Measurements from ENCODE around the gene KPNA6.

The KPNA6 gene

DNA sequence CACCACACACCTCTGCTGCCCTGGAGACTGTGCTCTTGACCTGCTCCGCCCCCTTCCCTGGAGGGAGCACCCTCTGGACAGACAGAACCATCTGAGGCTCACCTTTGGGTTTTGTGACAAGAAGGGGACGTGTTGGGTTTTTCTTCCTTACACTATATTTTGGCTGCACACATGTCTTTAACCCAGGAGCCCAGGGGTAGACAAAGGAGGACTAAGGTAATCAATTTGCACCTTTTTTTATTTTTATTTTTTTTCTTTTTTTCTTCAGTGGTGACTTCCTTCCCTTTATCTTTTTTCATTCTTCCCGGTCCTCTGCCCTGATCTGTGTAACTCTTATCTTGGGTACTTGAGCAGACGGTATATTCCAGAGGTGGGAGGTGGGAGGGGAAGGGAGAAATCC is 63.1 kb downstream of the KPNA6 start:
- no peak overlapping the region for H3K27ac ChIP-seq
- no peak overlapping the region for H3K4me2 ChIP-seq
- H3K9ac ChIP-seq: no peak overlapping the region
- no peaks in the 10 kb centered on the region for H3K27me3 ChIP-seq
- H4K20me1 ChIP-seq: no peaks in the 10 kb centered on the region
- no peaks in the 10 kb centered on the region for H3K9me3 ChIP-seq
- peaks cover 16% of the 10 kb centered on the region for H3K4me1 ChIP-seq
- no peak overlapping the region for H3K4me3 ChIP-seq
- H3K36me3 ChIP-seq: peaks cover 94% of the 10 kb centered on the region
- TF ChIP-seq Cebpa-rat (IDR thresholded peaks at IDR 0.05): no peak

DNA sequence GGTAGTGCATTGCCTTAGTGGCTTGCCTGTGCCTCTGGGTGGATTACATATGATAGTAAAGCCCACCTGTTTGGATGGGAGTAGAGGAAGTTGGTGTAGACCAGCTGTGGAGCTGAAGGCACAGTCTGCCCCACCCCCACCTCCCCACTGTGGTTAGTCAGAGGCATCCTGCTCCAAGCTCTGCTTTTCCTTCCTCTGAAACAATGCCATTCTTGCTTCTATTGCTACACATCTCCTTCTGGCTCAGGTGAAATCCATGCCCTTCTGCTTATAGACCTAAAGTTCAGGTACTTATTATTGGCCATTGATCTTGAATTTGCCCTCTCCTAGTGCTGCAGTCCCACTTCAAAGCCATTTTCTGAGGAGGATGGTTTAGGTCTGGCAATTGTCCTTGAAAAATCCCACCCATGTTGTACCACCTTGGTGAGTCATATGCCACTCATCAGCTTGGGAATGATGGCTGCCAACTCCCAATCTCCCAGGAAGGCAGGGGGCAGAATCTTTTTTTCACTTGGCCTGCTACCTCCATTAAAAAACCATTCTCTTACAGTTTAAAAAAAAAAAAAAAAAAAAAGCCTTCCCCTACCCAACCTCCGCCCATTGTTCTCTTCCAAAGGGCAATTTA is 64.9 kb downstream of the KPNA6 start:
- Histone ChIP-seq H3K9me3 (no peaks in the 10 kb centered on the region), H3K27me3 (no peaks in the 10 kb centered on the region), H3K4me1 (peaks cover 16% of the 10 kb centered on the region), H3K4me2 (peak overlapping the region; percentile 47), H3K27ac (no peak overlapping the region), H3K36me3 (peaks cover 77% of the 10 kb centered on the region), H4K20me1 (no peaks in the 10 kb centered on the region), H3K9ac (no peak overlapping the region), H3K4me3 (no peak overlapping the region)
- TF ChIP-seq Cebpa-rat (IDR thresholded peaks at IDR 0.05): no peak

DNA sequence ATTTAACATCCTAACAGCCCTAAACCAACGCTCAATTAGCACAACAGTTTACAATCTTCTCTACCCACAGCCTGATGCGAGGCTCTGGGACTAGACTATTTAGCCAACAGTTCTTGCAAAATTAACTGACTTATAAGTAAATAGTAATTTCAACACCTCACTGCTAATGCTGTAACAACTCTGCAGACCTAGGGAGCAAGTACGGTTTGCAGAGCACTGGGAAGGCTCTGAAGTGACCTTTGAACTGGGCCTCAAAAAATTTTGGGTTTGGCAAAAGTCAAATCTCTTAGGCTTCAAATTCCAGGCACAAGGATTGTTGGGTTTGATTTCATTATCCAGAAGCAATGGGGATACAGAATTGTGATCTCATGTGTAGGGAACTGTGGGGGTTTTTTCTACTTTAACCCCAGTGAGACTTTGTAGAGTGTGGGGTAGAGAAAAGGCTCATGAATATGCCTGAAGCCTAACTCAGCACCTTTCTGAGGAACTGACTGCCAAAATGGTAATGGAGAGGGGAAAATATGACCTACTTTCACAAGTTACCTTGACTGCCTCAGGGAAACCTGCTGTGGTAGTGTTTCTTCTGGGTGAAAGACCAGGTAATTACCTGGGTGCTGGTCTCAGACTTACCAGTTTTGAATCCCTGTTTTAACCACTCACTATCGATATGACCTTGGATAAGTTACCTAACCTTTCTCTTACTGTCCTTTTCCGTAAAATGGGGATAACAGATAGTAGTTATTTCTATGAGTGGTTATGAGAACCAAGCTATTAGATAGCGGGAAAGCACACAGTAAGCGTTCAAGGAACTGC is 70.7 kb downstream of the KPNA6 start:
- Histone ChIP-seq H3K4me1 (peaks cover 37% of the 10 kb centered on the region), H3K9ac (peak overlapping the region; percentile 96; the same call in 1 of the 2 replicates), H3K36me3 (peaks cover 45% of the 10 kb centered on the region), H3K27ac (peak overlapping the region; percentile 90; the same call in 1 of the 2 replicates), H3K4me3 (peak overlapping the region; percentile 82; the same call in 1 of the 2 replicates), H3K4me2 (peak overlapping the region; percentile 95), H4K20me1 (peaks cover 36% of the 10 kb centered on the region), H3K27me3 (no peaks in the 10 kb centered on the region), H3K9me3 (no peaks in the 10 kb centered on the region)
- TF ChIP-seq Cebpa-rat (IDR thresholded peaks at IDR 0.05): no peak

DNA sequence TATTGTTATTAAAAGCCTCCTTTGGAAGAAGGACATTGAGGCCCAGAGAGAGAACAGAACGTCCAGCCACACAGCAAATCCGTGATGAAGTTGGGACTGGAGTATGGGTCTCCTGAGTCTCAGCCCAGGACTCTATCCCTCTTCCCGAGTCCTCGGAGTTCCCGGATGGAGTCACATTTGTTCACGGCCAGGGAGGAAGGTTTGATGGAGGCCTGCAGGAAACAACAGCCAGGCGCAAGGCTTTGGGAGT is 71.3 kb downstream of the KPNA6 start:
- H3K27me3 ChIP-seq: no peaks in the 10 kb centered on the region
- H3K4me1 ChIP-seq: peaks cover 42% of the 10 kb centered on the region
- no peaks in the 10 kb centered on the region for H3K9me3 ChIP-seq
- peaks cover 41% of the 10 kb centered on the region for H4K20me1 ChIP-seq
- peak overlapping the region; percentile 96 for H3K9ac ChIP-seq
- peak overlapping the region; percentile 90 for H3K27ac ChIP-seq
- peak overlapping the region; percentile 82 for H3K4me3 ChIP-seq
- H3K36me3 ChIP-seq: peaks cover 45% of the 10 kb centered on the region
- TF ChIP-seq Cebpa-rat (IDR thresholded peaks at IDR 0.05): no peak
- H3K4me2 ChIP-seq: peak overlapping the region; percentile 95

DNA sequence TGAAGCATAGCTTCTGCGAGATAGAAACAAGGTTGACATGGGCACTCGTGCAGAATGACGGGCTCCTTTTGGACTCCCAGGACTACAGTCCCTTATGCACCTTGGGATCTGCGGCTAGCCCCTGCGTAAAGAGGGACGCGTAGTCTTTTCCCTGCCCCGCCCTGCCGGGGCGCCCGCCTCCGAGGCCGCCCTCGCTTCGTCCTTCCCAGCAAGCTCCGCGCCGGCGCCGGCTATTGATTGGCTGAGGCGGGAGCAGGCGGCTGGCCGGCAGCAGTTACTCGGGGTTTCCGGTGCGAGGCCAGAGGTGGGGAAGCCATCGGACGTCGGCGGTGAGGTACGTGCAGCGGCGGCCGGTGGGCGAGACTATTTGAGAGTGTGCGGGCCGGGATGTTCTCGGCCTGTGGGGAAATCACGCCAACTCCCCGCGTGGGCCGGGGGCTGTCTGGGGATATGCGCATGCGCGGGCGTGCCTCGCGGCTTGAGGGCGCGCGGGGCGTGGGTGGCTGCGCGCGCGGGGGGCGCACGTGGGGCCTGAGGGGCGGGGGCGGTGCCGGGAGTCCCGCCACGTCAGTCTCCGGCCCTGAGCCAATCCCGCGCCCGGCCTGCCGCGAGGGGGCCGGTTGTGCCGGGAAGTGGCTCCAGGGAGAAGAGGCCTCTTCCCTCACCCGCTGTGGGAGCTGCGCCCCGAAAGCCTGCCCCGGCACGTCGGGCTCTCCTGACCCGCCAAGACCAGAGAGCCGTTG is 71.8 kb downstream of the KPNA6 start, which contains the start of gene TXLNA:
TXLNA (plus strand) TSS at position 233 of the 743 bp plus-strand sequence. CDS start 671 bp downstream, outside the sequence.
- Histone ChIP-seq H3K9ac (peak within 1 kb of the TSS; percentile 96), H3K36me3 (peaks cover 45% of the 10 kb centered on the region), H3K4me3 (peak within 1 kb of the TSS; percentile 82), H4K20me1 (peaks cover 46% of the 10 kb centered on the region), H3K4me1 (peaks cover 47% of the 10 kb centered on the region), H3K27me3 (no peaks in the 10 kb centered on the region), H3K9me3 (no peaks in the 10 kb centered on the region), H3K4me2 (peak within 1 kb of the TSS; percentile 95), H3K27ac (peak within 1 kb of the TSS; percentile 90)
- no peak for TF ChIP-seq Cebpa-rat (IDR thresholded peaks at IDR 0.05)

DNA sequence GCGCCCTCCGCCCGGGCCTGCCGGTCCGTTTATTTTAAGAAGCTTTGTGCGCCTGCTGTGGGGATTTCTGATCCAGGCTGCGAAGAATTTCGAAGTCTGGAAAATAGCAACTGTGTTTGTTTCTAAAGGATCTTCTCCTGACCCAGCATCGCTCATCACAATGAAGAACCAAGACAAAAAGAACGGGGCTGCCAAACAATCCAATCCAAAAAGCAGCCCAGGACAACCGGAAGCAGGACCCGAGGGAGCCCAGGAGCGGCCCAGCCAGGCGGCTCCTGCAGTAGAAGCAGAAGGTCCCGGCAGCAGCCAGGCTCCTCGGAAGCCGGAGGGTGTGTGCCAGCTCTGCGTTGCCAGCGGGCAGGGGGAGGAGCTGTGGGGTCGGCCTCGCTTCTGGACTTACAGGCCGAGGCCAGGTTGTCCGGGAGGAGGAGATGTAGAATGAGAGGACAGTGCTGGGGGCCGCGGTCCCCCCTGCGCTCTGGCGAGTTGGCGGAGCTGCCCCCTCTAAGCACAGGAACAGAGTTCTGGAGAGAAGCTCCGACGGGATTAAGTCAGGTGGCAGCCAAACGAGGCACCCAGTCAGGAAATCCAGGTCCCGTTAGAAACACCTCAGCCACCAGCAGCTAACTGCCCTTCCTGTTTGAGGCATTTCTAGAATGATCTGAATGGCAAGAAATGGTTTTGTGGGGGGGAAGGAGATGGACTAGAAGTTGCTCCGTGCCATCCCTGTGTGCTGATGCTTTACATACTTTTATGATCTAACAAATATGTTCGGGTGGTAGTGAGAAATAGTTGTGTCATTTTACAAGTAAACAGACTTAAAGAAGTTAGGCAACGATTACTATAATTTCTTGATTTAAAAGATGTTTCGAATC is 72.6 kb downstream of the KPNA6 start:
- H4K20me1 ChIP-seq: peaks cover 54% of the 10 kb centered on the region
- H3K36me3 ChIP-seq: peaks cover 45% of the 10 kb centered on the region
- H3K4me1 ChIP-seq: peaks cover 52% of the 10 kb centered on the region
- H3K27me3 ChIP-seq: no peaks in the 10 kb centered on the region
- H3K9me3 ChIP-seq: no peaks in the 10 kb centered on the region
- H3K9ac ChIP-seq: peak overlapping the region; percentile 96
- peak overlapping the region; percentile 82 for H3K4me3 ChIP-seq
- no peak for TF ChIP-seq Cebpa-rat (IDR thresholded peaks at IDR 0.05)
- peak overlapping the region; percentile 90 for H3K27ac ChIP-seq
- H3K4me2 ChIP-seq: peak overlapping the region; percentile 95

DNA sequence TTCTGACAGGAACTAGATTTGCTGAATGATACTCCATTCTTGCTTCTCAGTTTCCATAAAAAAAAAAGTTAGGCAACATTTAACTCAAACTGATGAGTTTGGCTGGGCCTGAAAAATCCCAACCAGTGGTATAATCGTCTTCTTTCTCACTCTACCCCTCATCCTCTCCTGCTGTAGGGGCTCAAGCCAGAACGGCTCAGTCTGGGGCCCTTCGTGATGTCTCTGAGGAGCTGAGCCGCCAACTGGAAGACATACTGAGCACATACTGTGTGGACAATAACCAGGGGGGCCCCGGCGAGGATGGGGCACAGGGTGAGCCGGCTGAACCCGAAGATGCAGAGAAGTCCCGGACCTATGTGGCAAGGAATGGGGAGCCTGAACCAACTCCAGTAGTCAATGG is 73.2 kb downstream of the KPNA6 start:
- H3K27me3 ChIP-seq: no peaks in the 10 kb centered on the region
- no peaks in the 10 kb centered on the region for H3K9me3 ChIP-seq
- H4K20me1 ChIP-seq: peaks cover 61% of the 10 kb centered on the region
- peak overlapping the region; percentile 82 for H3K4me3 ChIP-seq
- peak overlapping the region; percentile 96 for H3K9ac ChIP-seq
- peak overlapping the region; percentile 90 for H3K27ac ChIP-seq
- no peak for TF ChIP-seq Cebpa-rat (IDR thresholded peaks at IDR 0.05)
- H3K4me2 ChIP-seq: peak overlapping the region; percentile 95
- H3K4me1 ChIP-seq: peaks cover 57% of the 10 kb centered on the region
- peaks cover 51% of the 10 kb centered on the region for H3K36me3 ChIP-seq

DNA sequence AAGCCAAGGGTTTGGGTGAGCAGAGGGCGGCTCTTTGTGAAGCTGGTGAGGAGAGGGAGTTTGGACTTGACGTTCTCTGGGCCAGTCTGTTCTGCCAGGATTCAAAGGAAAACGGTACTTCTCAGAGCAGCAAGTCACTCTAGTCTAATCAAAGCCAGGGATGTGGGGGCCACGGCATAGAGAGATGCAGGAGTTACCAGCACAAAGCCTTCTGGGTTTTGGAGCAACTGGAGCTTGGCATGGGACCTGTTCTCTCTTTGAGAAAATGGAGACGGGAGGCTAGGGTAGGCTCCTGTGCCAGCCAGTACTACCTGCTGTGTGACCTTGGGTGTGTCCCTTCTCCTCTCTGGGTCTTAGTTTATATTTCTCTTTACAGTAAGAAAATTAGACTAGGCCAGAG is 73.7 kb downstream of the KPNA6 start:
- H3K4me3 ChIP-seq: peak overlapping the region; percentile 82
- peak overlapping the region; percentile 95 for H3K4me2 ChIP-seq
- H3K27me3 ChIP-seq: no peaks in the 10 kb centered on the region
- peaks cover 62% of the 10 kb centered on the region for H3K4me1 ChIP-seq
- H3K9me3 ChIP-seq: no peaks in the 10 kb centered on the region
- peaks cover 66% of the 10 kb centered on the region for H4K20me1 ChIP-seq
- peak overlapping the region; percentile 90; the same call in 1 of the 2 replicates for H3K27ac ChIP-seq
- no peak for TF ChIP-seq Cebpa-rat (IDR thresholded peaks at IDR 0.05)
- peak overlapping the region; percentile 96; the same call in 1 of the 2 replicates for H3K9ac ChIP-seq
- H3K36me3 ChIP-seq: peaks cover 56% of the 10 kb centered on the region

DNA sequence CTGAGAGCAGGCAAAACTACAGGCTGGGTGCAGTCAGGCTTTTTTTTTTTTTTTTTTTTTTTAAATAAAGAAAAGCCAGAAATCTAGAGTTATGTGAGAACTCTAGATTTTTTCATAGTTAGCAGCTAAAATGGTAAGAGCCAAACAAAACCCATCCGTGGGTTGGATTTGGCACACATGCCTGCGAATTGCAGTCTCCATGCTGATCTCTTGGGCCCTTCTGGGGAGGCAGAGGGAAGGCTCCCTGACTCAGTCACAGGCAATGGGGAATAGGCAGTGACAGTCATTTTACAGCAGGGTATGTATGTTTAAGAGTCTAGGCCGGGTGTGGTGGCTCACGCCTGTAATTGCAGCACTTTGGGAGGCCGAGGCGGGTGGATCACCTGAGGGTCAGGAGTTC is 74.2 kb downstream of the KPNA6 start:
- no peak for TF ChIP-seq Cebpa-rat (IDR thresholded peaks at IDR 0.05)
- H3K4me1 ChIP-seq: peaks cover 63% of the 10 kb centered on the region
- peak overlapping the region; percentile 95 for H3K4me2 ChIP-seq
- H3K27ac ChIP-seq: no peak overlapping the region; the same call in 1 of the 2 replicates
- no peaks in the 10 kb centered on the region for H3K27me3 ChIP-seq
- 0 out of 2 replicates have a peak overlapping the region, but pooled peaks have one; percentile 30 for H3K9ac ChIP-seq
- peak overlapping the region; percentile 82; the same call in 1 of the 2 replicates for H3K4me3 ChIP-seq
- H4K20me1 ChIP-seq: peaks cover 70% of the 10 kb centered on the region
- H3K36me3 ChIP-seq: peaks cover 61% of the 10 kb centered on the region
- no peaks in the 10 kb centered on the region for H3K9me3 ChIP-seq

Data from BLaER1 (cell line).